Measurements from ENCODE around the gene KIF2C. TPM values are rescaled to one million over a fixed set of nuclear protein-coding genes. Genes with fewer than 3 reads are reported as not detected.
"Not testable (repeated sequence)": the region's sequence is repeated elsewhere in the genome, so short reads cannot be mapped to it uniquely, and the experiment has no call there.

Gene KIF2C
- total RNA-seq, 3 donors from 2014 or later (not counting 1 experiment from before 2014, with no cell fraction given), result 0.59 to 1.3 (median 0.93) TPM

DNA sequence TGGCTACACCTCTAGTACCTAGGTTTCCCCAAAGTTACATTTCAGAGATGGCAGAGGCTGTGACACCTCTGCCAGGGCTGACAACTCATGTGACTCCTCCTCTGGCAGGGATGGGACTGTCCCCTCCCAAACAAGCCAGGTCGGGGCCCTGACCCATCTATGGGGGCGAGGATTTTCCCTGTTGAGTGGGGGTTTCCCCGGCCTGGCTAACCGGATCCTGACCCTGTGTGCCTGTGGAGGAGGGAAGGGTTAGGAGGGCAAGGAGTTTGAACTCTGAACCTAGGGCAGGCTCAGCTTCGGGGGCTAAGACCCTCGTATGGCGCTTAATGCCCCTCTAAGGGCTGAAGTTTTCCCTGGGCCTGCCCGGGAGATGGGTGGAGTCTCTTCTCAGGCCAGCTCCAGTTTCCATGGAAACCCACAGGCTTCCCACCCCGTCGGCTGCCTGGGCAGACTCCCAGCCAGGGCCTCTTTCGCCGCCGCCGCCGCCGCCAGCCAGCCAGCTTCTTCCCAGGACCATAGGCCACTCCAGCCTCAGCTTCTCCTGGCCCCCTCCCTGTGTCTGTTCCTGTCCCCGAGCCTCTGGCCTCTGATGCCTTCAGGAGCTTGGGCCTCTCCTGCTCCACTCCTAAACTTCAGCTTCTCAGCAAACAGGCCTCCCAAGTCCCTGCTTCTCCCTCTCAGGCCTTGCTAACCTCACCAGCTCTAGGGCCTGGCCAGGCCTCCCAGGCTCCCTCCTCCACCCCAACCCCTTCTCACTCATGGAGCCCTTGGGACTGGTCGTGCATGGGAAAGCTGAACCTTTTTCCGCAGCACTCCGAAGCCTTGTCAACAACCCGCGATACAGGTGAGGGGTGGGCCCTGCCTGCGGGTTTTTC, 68.7 kb downstream of the KIF2C start, which contains the start of gene BTBD19:
Gene BTBD19, plus strand, starts transcription at position 461 of the 875 bp plus-strand sequence. Its CDS starts 298 bp downstream, at position 759.
- DNase-seq (peak in 1 of 2 donors; percentile 85), ATAC-seq (peak; percentile 22 to 44 (median 23))
- Histone ChIP-seq H3K36me3 (ENCODE audit: control insufficient read depth, insufficient read depth, low read length) (peaks cover 10% of the 10 kb centered on the region), H3K9me3 (ENCODE audit: control insufficient read depth, insufficient read depth, low read length) (no peaks in the 10 kb centered on the region), H3K27ac (ENCODE audit: low read length) (peak within 1 kb of the TSS; percentile 95), H3K27me3 (ENCODE audit: control insufficient read depth, insufficient read depth, low read length) (no peaks in the 10 kb centered on the region), H3K4me1 (ENCODE audit: control insufficient read depth, insufficient read depth, low read length) (peaks cover 53% of the 10 kb centered on the region), H3K4me3 (ENCODE audit: low read length) (no peak within 1 kb of the TSS)
- H3K9me3 Mint-ChIP-seq, result no peaks in the 10 kb centered on the region
- H3K4me3 Mint-ChIP-seq, result peak within 1 kb of the TSS; percentile 53
- WGBS (ENCODE audit: insufficient coverage), result 60% methylated on average over 23 of the region's 23 CpGs
- H3K4me1 Mint-ChIP-seq, result peaks cover 22 to 35% of the 10 kb centered on the region in 2 donors
- H3K36me3 Mint-ChIP-seq, result no peaks in the 10 kb centered on the region
- intact Hi-C loops (cut with micrococcal nuclease), result no loop called here
- H3K27ac Mint-ChIP-seq, result peak within 1 kb of the TSS; percentile 88 to 95
- no peak for TF ChIP-seq CTCF (IDR thresholded peaks at IDR 0.05)
- no peaks in the 10 kb centered on the region for H3K27me3 Mint-ChIP-seq (ENCODE audit: low read depth in 2 of 2)

- intact Hi-C loops (cut with micrococcal nuclease), result no loop called here
- peak overlapping the region; percentile 53 for H3K4me3 Mint-ChIP-seq
- peaks cover 62% of the 10 kb centered on the region for H3K4me1 ChIP-seq (ENCODE audit: control insufficient read depth, insufficient read depth, low read length)
- no peaks in the 10 kb centered on the region for H3K27me3 ChIP-seq (ENCODE audit: control insufficient read depth, insufficient read depth, low read length)
- no peaks in the 10 kb centered on the region for H3K9me3 Mint-ChIP-seq
- TF ChIP-seq CTCF (IDR thresholded peaks at IDR 0.05), result no peak
- peaks cover 2% of the 10 kb centered on the region for H3K36me3 ChIP-seq (ENCODE audit: control insufficient read depth, insufficient read depth, low read length)
- no peaks in the 10 kb centered on the region for H3K36me3 Mint-ChIP-seq
- H3K4me3 ChIP-seq (ENCODE audit: low read length), result no peak overlapping the region
- H3K27ac ChIP-seq (ENCODE audit: low read length), result peak overlapping the region; percentile 95
- WGBS (ENCODE audit: insufficient coverage), result 44% methylated on average over 5 of the region's 6 CpGs
- H3K27me3 Mint-ChIP-seq (ENCODE audit: low read depth in 2 of 2), result no peaks in the 10 kb centered on the region
- H3K4me1 Mint-ChIP-seq, result peaks cover 28 to 42% of the 10 kb centered on the region in 2 donors
- peak overlapping the region; percentile 87 to 95 for H3K27ac Mint-ChIP-seq
- no peaks in the 10 kb centered on the region for H3K9me3 ChIP-seq (ENCODE audit: control insufficient read depth, insufficient read depth, low read length)
- DNase-seq (peak; percentile 67 to 94), ATAC-seq (peak; percentile 74 to 80 (median 75))
Observed at GRCh38 chr1:44808938-44809917, 69.6 kb downstream of the KIF2C start.

- intact Hi-C loops (cut with micrococcal nuclease), result no loop called here
- no peak overlapping the region for H3K4me3 Mint-ChIP-seq
- H3K4me3 ChIP-seq (ENCODE audit: low read length), result no peak overlapping the region
- H3K36me3 Mint-ChIP-seq, result no peaks in the 10 kb centered on the region
- H3K9me3 ChIP-seq (ENCODE audit: control insufficient read depth, insufficient read depth, low read length), result no peaks in the 10 kb centered on the region
- H3K27ac ChIP-seq (ENCODE audit: low read length), result peak overlapping the region; percentile 95
- DNase-seq (peak in 1 of 2 donors; percentile 61), ATAC-seq (no peak)
- no peak for TF ChIP-seq CTCF (IDR thresholded peaks at IDR 0.05)
- peaks cover 36 to 49% of the 10 kb centered on the region in 2 donors for H3K4me1 Mint-ChIP-seq
- no peaks in the 10 kb centered on the region for H3K9me3 Mint-ChIP-seq
- peaks cover 67% of the 10 kb centered on the region for H3K4me1 ChIP-seq (ENCODE audit: control insufficient read depth, insufficient read depth, low read length)
- H3K27ac Mint-ChIP-seq, result peak overlapping the region; percentile 87 to 95
- H3K27me3 Mint-ChIP-seq (ENCODE audit: low read depth in 2 of 2), result no peaks in the 10 kb centered on the region
- 47% methylated on average over 10 of the region's 12 CpGs for WGBS (ENCODE audit: insufficient coverage)
- no peaks in the 10 kb centered on the region for H3K27me3 ChIP-seq (ENCODE audit: control insufficient read depth, insufficient read depth, low read length)
- no peaks in the 10 kb centered on the region for H3K36me3 ChIP-seq (ENCODE audit: control insufficient read depth, insufficient read depth, low read length)
Observed at GRCh38 chr1:44810101-44810761, 70.6 kb downstream of the KIF2C start.

GRCh38 chr1:44810762-44811105, 71.1 kb downstream of the KIF2C start:
- H3K4me3 Mint-ChIP-seq, result peak overlapping the region; percentile 43
- H3K27ac Mint-ChIP-seq, result peak overlapping the region; percentile 87 to 95
- H3K9me3 Mint-ChIP-seq; ATAC-seq; H3K4me3 ChIP-seq (ENCODE audit: low read length); H3K9me3 ChIP-seq (ENCODE audit: control insufficient read depth, insufficient read depth, low read length); H3K36me3 ChIP-seq (ENCODE audit: control insufficient read depth, insufficient read depth, low read length); H3K36me3 Mint-ChIP-seq; H3K27me3 Mint-ChIP-seq (ENCODE audit: low read depth in 2 of 2); H3K27me3 ChIP-seq (ENCODE audit: control insufficient read depth, insufficient read depth, low read length); DNase-seq; intact Hi-C loops (cut with micrococcal nuclease): not testable (repeated sequence)
- H3K4me1 Mint-ChIP-seq, result peaks cover 38 to 51% of the 10 kb centered on the region in 2 donors
- Histone ChIP-seq H3K4me1 (ENCODE audit: control insufficient read depth, insufficient read depth, low read length) (peaks cover 67% of the 10 kb centered on the region), H3K27ac (ENCODE audit: low read length) (peak overlapping the region; percentile 95)
- 88% methylated on average over 4 of the region's 4 CpGs for WGBS (ENCODE audit: insufficient coverage)

Data from natural killer cell (primary cell).